Liver (tissue), 9 donors: Measurements from ENCODE around the gene ZNF710. TPM values are rescaled to one million over a fixed set of nuclear protein-coding genes. Genes with fewer than 3 reads are reported as not detected.

ENCODE experiments used
- DNase-seq: peaks from one replicate; pipeline ENCODE4 v3.0.0-alpha.2; 2017; ENCODE audit warnings: low spot score
- H3K27ac ChIP-seq, 2 donors: one replicate each; pipeline ENCODE4 v1.7.0; 2013; ENCODE audit warnings: inconsistent platforms in 2 of 2, low read length in 2 of 2, control low read depth in 1 of 2, low read depth in 1 of 2, mild to moderate bottlenecking in 1 of 2
- H3K27me3 ChIP-seq, 4 donors: one replicate each; pipeline versions ENCODE4 v1.6.1 to v1.7.0; 2013; ENCODE audit warnings: low read length in 3 of 4, inconsistent platforms in 1 of 4, mild to moderate bottlenecking in 1 of 4, moderate library complexity in 1 of 4; ENCODE audit not compliant: control insufficient read depth in 4 of 4, insufficient read depth in 4 of 4
- H3K36me3 ChIP-seq, 4 donors: one replicate each; pipeline versions ENCODE4 v1.6.1 to v1.7.0; 2013; ENCODE audit warnings: low read length in 3 of 4, mild to moderate bottlenecking in 3 of 4, low read depth in 1 of 4, moderate library complexity in 1 of 4; ENCODE audit not compliant: control insufficient read depth in 4 of 4, insufficient read depth in 3 of 4
- H3K4me1 ChIP-seq, 4 donors: one replicate each; pipeline versions ENCODE4 v1.6.1 to v1.7.0; 2013; ENCODE audit warnings: low read length in 3 of 4, mild to moderate bottlenecking in 3 of 4, moderate library complexity in 1 of 4; ENCODE audit not compliant: control insufficient read depth in 4 of 4, insufficient read depth in 4 of 4
- H3K4me3 ChIP-seq, 3 donors: one replicate each; pipeline versions ENCODE4 v1.6.1 to v1.7.0; 2013; ENCODE audit warnings: low read length in 3 of 3, control low read depth in 1 of 3, low read depth in 1 of 3, mild to moderate bottlenecking in 1 of 3
- H3K9ac ChIP-seq, 2 donors: one replicate each; pipeline ENCODE4 v1.7.0; 2013; ENCODE audit warnings: low read length in 2 of 2, mild to moderate bottlenecking in 2 of 2, moderate library complexity in 2 of 2, control low read depth in 1 of 2, low read depth in 1 of 2
- H3K9me3 ChIP-seq, 4 donors: one replicate each; pipeline versions ENCODE4 v1.6.1 to v1.7.0; 2013; ENCODE audit warnings: low read length in 3 of 4; ENCODE audit not compliant: control insufficient read depth in 4 of 4
- EGR1 ChIP-seq, 2 donors: IDR thresholded peaks; 2 replicates each; pipeline ENCODE4 v1.6.1; 2016 to 2018; ENCODE audit warnings: antibody characterized with exemption in 2 of 2, low read depth in 2 of 2
- FOXA1 ChIP-seq: IDR thresholded peaks from 2 replicates; pipeline ENCODE4 v1.6.1; 2016; ENCODE audit warnings: antibody characterized with exemption
- FOXA2 ChIP-seq: IDR thresholded peaks from 2 replicates; pipeline ENCODE4 v1.6.1; 2016; ENCODE audit warnings: antibody characterized with exemption
- GABPA ChIP-seq, 2 donors: IDR thresholded peaks in 1 of 2; conservative IDR thresholded peaks in 1 of 2; 2 replicates each; pipeline ENCODE4 v1.6.1; 2016; ENCODE audit warnings: antibody characterized with exemption in 2 of 2, mild to moderate bottlenecking in 1 of 2, moderate library complexity in 1 of 2
- HNF4A ChIP-seq, 2 donors: conservative IDR thresholded peaks; 2 replicates each; pipeline ENCODE4 v1.6.1; 2016; ENCODE audit warnings: antibody characterized with exemption in 2 of 2, mild to moderate bottlenecking in 2 of 2
- HNF4G ChIP-seq: IDR thresholded peaks from 2 replicates; pipeline ENCODE4 v1.6.1; 2016; ENCODE audit warnings: antibody characterized with exemption
- JUND ChIP-seq, 2 donors: IDR thresholded peaks; 2 replicates each; pipeline ENCODE4 v1.6.1; 2016; ENCODE audit warnings: antibody characterized with exemption in 2 of 2
- NR2F2 ChIP-seq: IDR thresholded peaks from 2 replicates; pipeline ENCODE4 v1.6.1; 2016; ENCODE audit warnings: antibody characterized with exemption
- RAD21 ChIP-seq, 2 donors: IDR thresholded peaks; 2 replicates each; pipeline ENCODE4 v1.6.1; 2016; ENCODE audit warnings: antibody characterized with exemption in 2 of 2, mild to moderate bottlenecking in 2 of 2
- REST ChIP-seq: IDR thresholded peaks from 2 replicates; pipeline ENCODE4 v1.6.1; 2016; ENCODE audit warnings: antibody characterized with exemption, mild to moderate bottlenecking
- RXRA ChIP-seq, 2 donors: IDR thresholded peaks; 2 replicates each; pipeline ENCODE4 v1.6.1; 2017 to 2018; ENCODE audit warnings: antibody characterized with exemption in 2 of 2, mild to moderate bottlenecking in 1 of 2
- SP1 ChIP-seq: IDR thresholded peaks from 2 replicates; pipeline ENCODE4 v1.6.1; 2018; ENCODE audit warnings: antibody characterized with exemption, mild to moderate bottlenecking
- TAF1 ChIP-seq: conservative IDR thresholded peaks from 2 replicates; pipeline ENCODE4 v1.6.1; 2016; ENCODE audit warnings: antibody characterized with exemption, mild to moderate bottlenecking
- YY1 ChIP-seq: IDR thresholded peaks from 2 replicates; pipeline ENCODE4 v1.6.1; 2016; ENCODE audit warnings: antibody characterized with exemption, mild to moderate bottlenecking
- ZBTB33 ChIP-seq: IDR thresholded peaks from 2 replicates; pipeline ENCODE4 v1.6.1; 2016; ENCODE audit warnings: antibody characterized with exemption
- WGBS: extraction: QIAGEN DNeasy Blood & Tissue Kit; methylation state at CpG from one replicate; pipeline ENCODE4 v1.1.7; 2013; 5-methylcytosine and 5-hydroxymethylcytosine counted together
- polyA plus RNA-seq, 2 donors: library from polyadenylated mRNA; stranded (reverse) in 1 of 2; unstranded in 1 of 2; fragments of 200-250 nt in 1 of 2; fragments of >200 nt in 1 of 2; fragmentation: Nextera tagmentation in 1 of 2; extraction: Ambion mirVana in 1 of 2; gene quantifications; one replicate each; pipeline versions ENCODE4 v1.2.1 to v1.2.3, GENCODE V29; 2013 to 2015
- total RNA-seq, 2 donors: library from RNA; depleted of rRNA; stranded (reverse); fragments of >200 nt; gene quantifications; one replicate each; pipeline ENCODE4 v1.2.3, GENCODE V29; 2014
- TF ChIP-seq, protein P1 (sequence below): fragments of 150-350 bp; IDR thresholded peaks from 2 replicates; pipeline ENCODE4 v1.5.1; 2017; ENCODE audit warnings: improper control_type of control experiment, low read depth, low read length; ENCODE audit not compliant: missing input control
- TF ChIP-seq, protein P2 (sequence below): IDR thresholded peaks from 2 replicates; pipeline ENCODE4 v1.6.1; 2016; ENCODE audit warnings: antibody characterized with exemption
- TF ChIP-seq, protein P3 (sequence below): IDR thresholded peaks from 2 replicates; pipeline ENCODE4 v1.6.1; 2016; ENCODE audit warnings: antibody characterized with exemption
- donor health status: healthy.
- donor health status: healthy.
- donor health status: healthy.
- donor health status: healthy.
- donor health status: healthy.

The ZNF710 gene
- total and polyA plus RNA-seq, 4 donors = 1.9 to 15.3 (median 5.4) TPM

DNA sequence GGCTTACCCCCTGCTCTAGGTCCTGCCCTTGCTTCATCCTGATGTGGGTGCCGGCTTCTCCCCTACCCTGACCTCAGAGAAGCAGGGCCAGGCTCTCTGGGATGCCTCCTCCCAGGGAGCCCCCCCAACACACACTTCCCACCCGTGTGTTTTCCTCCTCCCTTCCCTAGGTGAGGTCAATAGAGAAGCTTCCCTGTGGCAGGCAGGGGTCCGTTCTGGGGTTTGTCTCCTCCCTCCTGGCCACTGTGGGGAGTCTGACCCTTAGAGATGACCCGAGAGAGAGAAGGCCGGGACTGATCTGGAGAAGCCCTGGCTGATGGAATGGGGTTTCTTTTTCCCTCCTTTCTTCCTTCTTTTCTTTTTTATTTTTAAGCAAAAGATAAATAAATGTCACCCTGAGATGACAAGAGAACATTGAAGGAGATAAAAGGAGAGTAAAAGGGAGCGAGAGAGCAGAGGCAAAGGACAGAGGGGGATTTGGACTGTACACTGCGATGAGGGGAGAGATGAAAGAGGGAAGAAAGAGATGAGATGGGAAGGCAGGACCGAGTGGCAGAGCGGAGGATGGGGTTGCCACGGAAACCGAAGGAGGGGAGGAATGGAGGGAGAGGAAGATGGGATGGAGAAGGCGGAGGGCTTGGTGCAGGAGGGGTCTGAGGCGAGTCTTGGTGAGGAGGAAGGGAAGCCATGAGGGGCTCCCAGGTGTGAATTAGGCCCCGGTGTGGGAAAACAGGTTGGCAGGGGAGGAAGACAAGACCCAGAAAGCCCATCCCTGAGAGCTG is 52.8 kb downstream of the ZNF710 start:
- 89% methylated on average over 14 of the region's 14 CpGs for WGBS
- DNase-seq = no peak
- Histone ChIP-seq H3K36me3 (no peaks in the 10 kb centered on the region), H3K4me3 (no peak overlapping the region), H3K9ac (no peak overlapping the region), H3K9me3 (no peaks in the 10 kb centered on the region), H3K4me1 (peaks cover 6 to 16% (median 12%) of the 10 kb centered on the region in 4 donors), H3K27me3 (no peaks in the 10 kb centered on the region), H3K27ac (no peak overlapping the region)
- TF ChIP-seq JUND (IDR thresholded peaks at IDR 0.05) (no peak), TAF1 (no peak), GABPA (IDR thresholded peaks at IDR 0.05 in 1 of 2, conservative IDR thresholded peaks at IDR 0.05 in 1 of 2) (no peak), SP1 (no peak), RAD21 (IDR thresholded peaks at IDR 0.05) (no peak), ZBTB33 (no peak), EGR1 (IDR thresholded peaks at IDR 0.05; ENCODE audit: low read depth in 2 of 2) (no peak), NR2F2 (no peak), REST (no peak), FOXA2 (no peak), FOXA1 (no peak), HNF4A (conservative IDR thresholded peaks at IDR 0.05) (no peak), RXRA (IDR thresholded peaks at IDR 0.05) (no peak), YY1 (no peak), HNF4G (no peak)
- TF ChIP-seq, protein P1, sequence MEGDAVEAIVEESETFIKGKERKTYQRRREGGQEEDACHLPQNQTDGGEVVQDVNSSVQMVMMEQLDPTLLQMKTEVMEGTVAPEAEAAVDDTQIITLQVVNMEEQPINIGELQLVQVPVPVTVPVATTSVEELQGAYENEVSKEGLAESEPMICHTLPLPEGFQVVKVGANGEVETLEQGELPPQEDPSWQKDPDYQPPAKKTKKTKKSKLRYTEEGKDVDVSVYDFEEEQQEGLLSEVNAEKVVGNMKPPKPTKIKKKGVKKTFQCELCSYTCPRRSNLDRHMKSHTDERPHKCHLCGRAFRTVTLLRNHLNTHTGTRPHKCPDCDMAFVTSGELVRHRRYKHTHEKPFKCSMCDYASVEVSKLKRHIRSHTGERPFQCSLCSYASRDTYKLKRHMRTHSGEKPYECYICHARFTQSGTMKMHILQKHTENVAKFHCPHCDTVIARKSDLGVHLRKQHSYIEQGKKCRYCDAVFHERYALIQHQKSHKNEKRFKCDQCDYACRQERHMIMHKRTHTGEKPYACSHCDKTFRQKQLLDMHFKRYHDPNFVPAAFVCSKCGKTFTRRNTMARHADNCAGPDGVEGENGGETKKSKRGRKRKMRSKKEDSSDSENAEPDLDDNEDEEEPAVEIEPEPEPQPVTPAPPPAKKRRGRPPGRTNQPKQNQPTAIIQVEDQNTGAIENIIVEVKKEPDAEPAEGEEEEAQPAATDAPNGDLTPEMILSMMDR = no peak
- TF ChIP-seq, protein P2, sequence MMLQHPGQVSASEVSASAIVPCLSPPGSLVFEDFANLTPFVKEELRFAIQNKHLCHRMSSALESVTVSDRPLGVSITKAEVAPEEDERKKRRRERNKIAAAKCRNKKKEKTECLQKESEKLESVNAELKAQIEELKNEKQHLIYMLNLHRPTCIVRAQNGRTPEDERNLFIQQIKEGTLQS = no peak
- TF ChIP-seq, protein P3, sequence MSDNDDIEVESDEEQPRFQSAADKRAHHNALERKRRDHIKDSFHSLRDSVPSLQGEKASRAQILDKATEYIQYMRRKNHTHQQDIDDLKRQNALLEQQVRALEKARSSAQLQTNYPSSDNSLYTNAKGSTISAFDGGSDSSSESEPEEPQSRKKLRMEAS = no peak
